GM21423 (cell line): ENCODE data around the gene ZNF687.

ENCODE experiments used
- ATAC-seq: cut with Tn5 transposase; IDR thresholded peaks from one replicate; pipeline ENCODE4 v1.9.1; 2021; ENCODE audit warnings: mild to moderate bottlenecking, moderate library complexity; ENCODE audit not compliant: unreplicated experiment

The ZNF687 gene

GRCh38 chr1:151311589-151312331, 29.7 kb downstream of the ZNF687 start:
- no peak for ATAC-seq

- ATAC-seq: no peak
These were observed 30.3 kb downstream of the ZNF687 start for GRCh38 chr1:151312411-151312810.

- no peak for ATAC-seq
These were observed 30.7 kb downstream of the ZNF687 start for GRCh38 chr1:151312826-151313225.

- ATAC-seq: no peak
These were observed 31.4 kb downstream of the ZNF687 start for GRCh38 chr1:151313501-151313900.

GRCh38 chr1:151314137-151314875, 32.2 kb downstream of the ZNF687 start:
- ATAC-seq: no peak

- ATAC-seq: no peak
These were observed 33.6 kb downstream of the ZNF687 start for GRCh38 chr1:151315565-151316235.

GRCh38 chr1:151318975-151319374, 36.9 kb downstream of the ZNF687 start:
- no peak for ATAC-seq

- no peak for ATAC-seq
These were observed 42.4 kb downstream of the ZNF687 start for GRCh38 chr1:151324390-151324930.

- no peak for ATAC-seq
These were observed 43.1 kb downstream of the ZNF687 start for GRCh38 chr1:151325231-151325630.

GRCh38 chr1:151325646-151326429, 43.7 kb downstream of the ZNF687 start:
- ATAC-seq: no peak

- ATAC-seq: peak; percentile 38
These were observed 44.6 kb downstream of the ZNF687 start for GRCh38 chr1:151326619-151327222.

GRCh38 chr1:151327223-151327902, 45.3 kb downstream of the ZNF687 start, which contains the start of gene PI4KB:
Gene PI4KB, minus strand, starts transcription at chr1:151327416. Its CDS starts 10,935 bp downstream, at chr1:151316481.
- peak; percentile 83 for ATAC-seq

GRCh38 chr1:151327903-151328674, 46.0 kb downstream of the ZNF687 start:
- no peak for ATAC-seq

GRCh38 chr1:151334822-151335221, 52.7 kb downstream of the ZNF687 start:
- ATAC-seq: no peak

- no peak for ATAC-seq
These were observed 54.5 kb downstream of the ZNF687 start for GRCh38 chr1:151336556-151336955.

GRCh38 chr1:151340870-151341754, 59.0 kb downstream of the ZNF687 start:
- ATAC-seq: no peak
